ENCODE measurements around the gene GATAD2A.

Gene GATAD2A

DNA sequence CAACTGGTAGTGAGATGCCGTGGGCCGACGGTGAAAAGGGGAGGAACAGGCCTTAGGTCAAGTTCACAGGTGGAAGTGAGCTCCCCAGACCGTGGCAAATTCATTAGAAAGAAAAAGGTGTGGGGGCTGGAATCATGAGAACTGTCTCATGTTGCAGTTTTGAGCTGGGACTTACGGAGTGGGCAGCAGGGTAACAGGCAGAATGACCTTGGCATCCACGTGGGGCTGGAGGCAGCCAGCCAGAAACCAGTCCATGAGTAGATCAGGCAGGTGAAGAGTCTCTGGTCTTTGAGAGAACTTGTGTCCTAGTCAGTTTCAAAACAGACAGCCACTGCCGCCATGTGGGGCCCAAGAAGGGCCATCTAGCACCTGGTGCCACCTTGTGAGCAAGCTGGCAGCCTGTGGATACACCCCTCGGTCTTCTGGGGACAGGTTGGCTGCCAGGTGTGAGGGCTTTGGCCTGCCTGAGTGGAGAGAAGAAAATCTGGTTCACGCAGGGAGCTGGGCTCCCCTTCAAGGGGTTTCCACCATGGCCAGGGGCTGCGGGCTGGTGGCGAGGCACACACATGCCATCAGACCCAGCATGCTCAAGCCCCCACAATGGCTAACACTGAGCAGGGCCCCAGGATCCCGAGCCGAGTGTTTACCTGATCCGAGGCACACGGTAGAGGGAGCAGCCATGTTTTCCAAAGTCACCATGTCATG, 86.0 kb downstream of the GATAD2A start:
- DNase-seq: no peak

DNA sequence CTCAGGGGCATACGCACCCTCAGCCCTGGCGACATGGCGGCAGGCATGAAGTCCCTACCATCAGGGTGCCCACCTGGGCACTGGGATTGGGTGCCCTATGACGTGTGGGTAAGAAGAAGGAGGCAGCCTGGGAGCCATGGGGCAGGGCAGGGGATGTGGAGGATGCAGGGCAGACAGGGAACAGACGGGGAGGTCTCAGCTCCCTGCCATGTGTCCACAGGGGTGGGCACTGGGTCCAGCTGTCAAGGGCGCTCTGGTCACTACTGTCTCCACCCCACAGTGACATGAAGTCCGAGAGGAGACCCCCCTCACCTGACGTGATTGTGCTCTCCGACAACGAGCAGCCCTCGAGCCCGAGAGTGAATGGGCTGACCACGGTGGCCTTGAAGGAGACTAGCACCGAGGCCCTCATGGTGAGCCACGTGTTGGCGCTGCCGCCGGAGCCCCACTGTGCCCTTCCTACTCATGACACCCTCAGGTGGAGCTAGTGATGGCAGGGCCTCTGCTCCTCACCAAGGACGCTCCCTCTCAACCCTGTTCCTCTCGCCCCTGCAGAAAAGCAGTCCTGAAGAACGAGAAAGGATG, 86.6 kb downstream of the GATAD2A start:
- no peak for DNase-seq

DNA sequence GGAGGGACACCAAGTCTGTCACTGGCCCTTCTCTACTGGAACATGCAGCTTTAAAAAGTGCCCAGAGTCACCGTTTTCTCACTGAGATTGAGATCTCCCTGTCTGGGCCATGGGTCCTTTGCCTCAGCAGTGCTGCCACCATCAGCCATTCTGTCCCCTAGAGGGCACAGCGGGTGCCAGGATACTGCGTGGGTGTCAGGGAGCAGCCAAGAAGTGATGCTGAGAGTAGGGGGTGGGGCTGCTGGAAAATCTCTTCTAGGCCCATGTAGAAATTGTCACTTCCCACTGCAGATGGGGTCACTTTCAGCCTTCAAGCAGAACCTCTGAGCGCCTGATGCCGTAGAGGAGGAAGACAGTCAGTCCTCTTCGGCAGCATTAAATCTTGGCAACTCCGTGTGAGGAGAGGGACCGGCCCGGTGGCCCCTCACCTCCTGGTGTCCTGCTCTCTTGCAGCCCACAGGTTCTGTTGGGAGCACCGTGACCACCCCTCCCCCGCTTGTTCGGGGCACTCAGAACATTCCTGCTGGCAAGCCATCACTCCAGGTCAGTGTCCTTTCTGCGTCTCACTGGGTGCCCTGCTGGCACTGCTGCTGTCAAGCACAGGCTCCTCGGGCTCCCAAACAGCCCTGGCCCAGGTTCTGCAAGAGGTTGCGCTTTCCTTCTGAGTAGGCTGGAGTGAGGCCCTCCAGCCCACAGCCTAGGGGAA, 88.5 kb downstream of the GATAD2A start:
- DNase-seq: no peak

DNA sequence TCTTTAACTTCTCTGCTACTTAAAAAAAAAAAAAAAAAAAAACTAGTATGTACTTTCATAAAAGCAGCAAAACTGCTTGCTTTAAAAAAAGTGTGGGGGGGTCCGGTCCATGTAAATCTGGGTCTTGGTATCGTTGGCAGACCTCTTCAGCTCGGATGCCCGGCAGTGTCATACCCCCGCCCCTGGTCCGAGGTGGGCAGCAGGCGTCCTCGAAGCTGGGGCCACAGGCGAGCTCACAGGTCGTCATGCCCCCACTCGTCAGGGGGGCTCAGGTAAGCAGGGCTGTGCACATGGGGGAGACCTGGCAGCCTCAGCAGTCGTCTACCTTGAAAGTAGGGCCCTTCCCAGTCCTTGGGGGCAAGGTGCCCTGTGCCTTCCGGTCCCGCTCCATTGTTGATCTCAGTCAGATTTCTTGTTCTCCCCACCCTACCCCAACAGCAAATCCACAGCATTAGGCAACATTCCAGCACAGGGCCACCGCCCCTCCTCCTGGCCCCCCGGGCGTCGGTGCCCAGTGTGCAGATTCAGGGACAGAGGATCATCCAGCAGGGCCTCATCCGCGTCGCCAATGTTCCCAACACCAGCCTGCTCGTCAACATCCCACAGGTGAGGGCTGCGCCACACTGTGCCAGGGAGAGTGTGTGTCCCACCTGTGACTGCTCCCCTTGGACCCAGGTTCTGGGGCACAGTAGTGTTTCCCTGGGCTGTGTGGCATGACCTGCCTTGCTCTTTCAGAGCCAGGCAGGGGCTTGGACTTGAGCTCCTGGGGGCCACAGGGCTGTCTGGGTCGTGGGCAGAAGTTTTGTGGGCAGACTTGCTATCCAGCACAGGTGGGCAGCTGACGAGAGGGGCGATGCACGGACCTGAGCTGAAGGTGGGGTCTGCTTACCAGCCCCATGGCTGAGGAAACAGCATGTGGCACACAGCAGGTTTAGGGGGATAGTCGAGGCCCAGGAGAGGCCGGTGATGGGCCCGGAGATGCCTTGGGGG, 90.4 kb downstream of the GATAD2A start:
- no peak for DNase-seq

DNA sequence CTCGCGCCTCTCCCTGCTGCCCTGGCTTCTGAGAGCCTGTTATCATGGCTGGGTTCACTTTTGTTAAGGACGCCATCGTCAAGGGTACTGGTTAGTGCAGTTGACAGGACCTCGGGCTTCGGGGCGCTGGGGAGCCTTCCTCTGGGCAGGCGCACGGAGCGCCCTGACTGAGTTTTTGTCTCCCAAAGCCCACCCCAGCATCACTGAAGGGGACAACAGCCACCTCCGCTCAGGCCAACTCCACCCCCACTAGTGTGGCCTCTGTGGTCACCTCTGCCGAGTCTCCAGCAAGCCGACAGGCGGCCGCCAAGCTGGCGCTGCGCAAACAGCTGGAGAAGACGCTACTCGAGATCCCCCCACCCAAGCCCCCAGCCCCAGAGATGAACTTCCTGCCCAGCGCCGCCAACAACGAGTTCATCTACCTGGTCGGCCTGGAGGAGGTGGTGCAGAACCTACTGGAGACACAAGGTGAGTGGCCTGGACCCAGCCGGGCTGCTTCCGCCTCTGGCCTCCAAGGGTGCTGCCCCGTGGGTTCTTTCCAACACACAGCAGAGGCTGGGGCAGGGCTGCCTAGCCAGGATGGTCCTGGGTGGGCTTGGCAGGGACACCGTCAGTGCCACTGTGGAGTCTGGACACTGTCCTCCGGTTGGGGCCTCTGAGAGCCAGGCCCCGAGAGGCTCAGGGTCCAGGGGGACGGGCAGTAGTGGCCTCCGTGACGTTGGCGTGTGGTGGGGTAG, 92.9 kb downstream of the GATAD2A start:
- no peak for DNase-seq

DNA sequence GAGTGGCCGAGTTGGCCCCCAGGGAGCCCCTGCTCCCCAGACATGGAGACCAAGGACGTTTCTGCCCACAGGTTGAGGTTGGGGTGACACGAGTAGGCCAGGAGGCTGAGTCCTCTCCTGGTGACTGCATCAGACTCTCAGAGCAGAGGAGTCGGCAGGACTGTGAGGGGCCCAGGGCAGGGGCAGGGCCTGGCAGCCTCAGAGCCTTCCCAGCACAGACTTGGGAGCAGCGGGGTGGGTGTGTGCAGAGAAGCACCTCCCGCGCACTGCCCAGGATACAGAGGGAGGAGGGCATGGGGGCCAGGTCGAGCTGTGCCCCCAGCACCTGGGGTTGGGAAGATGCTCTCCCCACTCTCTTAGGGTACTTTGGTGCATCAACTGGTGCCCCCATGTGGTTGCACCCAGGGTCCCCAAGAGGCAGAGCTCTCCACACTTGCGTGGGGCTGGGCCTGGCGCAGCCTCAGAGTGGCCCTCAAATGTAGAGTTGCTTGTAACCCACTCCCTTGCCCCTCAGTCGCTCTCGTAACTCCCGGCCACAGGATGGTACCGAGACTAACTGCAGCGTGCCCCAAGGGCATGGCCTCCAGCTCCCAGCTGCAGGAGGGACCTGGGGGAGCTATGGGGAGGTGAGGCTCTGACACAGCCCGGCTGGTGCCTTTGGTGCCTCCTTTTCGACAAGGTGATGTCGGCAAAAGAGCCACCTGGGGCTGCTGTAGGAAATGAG, 94.0 kb downstream of the GATAD2A start:
- DNase-seq: no peak

DNA sequence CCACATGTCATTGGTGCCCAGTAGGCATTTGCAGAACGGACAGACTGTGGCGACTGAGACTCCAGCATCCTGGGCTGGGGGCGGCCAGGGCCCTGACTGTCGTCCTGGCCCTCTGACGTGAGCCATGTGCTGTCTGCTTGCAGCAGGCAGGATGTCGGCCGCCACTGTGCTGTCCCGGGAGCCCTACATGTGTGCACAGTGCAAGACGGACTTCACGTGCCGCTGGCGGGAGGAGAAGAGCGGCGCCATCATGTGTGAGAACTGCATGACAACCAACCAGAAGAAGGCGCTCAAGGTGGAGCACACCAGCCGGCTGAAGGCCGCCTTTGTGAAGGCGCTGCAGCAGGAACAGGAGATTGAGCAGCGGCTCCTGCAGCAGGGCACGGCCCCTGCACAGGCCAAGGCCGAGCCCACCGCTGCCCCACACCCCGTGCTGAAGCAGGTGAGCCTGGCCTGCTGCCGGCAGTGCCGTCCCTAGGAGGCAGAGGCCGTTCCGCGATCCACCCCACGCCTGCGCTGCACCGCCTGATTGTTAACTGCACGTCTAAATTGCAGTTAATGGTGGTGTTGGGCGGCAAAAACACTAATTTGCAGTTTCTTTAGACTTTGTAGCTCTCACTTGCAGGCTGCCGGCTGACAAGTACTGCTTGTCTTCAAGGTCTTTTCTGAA, 95.6 kb downstream of the GATAD2A start:
- DNase-seq: no peak

DNA sequence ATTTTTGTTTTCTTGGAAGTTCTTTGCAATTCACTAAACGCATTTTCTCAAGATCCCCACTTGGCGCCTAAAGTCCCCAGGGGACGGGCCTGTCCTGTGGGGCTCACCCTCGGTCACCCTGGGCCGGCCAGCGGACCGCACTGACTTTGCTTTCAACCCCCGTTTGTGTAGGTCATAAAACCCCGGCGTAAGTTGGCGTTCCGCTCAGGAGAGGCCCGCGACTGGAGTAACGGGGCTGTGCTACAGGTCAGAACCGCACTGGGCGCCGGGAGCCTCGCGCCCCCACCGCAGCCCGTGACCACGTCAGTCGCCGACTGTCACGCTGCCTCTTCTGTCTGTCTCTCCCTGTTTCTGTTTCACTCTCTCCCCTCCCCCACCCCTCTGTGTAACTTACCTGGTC, 96.3 kb downstream of the GATAD2A start:
- no peak for DNase-seq

DNA sequence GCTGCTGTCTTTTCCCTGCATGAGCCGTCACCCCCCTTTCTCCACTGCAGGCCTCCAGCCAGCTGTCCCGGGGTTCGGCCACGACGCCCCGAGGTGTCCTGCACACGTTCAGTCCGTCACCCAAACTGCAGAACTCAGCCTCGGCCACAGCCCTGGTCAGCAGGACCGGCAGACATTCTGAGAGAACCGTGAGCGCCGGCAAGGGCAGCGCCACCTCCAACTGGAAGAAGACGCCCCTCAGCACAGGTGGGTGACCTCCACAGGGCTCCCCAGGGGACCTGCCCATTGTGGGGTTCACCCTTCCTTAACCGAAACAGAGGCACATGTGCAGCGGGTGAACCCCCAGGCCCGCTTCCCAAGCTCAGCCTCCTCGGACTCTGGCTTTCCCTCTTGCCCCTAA, 96.8 kb downstream of the GATAD2A start:
- DNase-seq: no peak

DNA sequence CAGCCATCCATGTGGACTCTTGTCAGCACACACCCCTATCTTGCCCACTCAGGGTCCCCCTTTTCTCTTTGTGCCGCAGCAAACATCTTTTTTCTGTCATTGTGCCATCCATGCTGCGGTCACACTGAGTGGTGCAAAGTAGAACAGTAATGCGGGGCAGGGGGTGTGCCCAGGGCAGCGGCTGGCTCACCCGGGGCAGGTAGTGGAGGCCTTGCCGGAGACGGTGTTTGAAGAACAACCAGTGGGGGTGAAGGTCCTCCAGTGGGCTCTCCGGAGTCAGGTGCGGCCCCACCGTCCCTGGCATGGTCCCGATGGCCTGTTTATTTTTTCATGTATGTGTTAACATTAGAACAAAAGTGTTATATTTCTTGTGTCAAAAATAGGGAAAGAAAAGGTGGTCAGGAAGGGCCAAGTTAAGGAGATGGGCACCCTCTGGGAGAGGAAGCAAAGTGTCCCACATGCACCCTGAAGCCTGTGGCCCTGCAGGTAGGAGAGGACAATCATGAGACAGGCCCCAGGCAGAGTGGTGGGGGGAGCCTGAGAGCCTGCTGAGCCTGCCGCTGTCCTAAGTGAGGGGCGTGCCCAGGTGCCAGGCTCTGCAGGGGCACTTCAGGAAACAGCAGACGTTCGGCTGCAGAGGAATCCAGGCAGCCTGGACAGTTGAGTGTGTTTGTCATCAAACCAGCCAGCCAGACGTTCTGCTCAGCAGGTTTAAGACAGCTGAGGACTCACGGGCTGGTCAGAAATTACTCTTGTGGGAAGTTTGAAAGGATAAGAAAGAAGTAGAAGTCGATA, 97.5 kb downstream of the GATAD2A start:
- no peak for DNase-seq

DNA sequence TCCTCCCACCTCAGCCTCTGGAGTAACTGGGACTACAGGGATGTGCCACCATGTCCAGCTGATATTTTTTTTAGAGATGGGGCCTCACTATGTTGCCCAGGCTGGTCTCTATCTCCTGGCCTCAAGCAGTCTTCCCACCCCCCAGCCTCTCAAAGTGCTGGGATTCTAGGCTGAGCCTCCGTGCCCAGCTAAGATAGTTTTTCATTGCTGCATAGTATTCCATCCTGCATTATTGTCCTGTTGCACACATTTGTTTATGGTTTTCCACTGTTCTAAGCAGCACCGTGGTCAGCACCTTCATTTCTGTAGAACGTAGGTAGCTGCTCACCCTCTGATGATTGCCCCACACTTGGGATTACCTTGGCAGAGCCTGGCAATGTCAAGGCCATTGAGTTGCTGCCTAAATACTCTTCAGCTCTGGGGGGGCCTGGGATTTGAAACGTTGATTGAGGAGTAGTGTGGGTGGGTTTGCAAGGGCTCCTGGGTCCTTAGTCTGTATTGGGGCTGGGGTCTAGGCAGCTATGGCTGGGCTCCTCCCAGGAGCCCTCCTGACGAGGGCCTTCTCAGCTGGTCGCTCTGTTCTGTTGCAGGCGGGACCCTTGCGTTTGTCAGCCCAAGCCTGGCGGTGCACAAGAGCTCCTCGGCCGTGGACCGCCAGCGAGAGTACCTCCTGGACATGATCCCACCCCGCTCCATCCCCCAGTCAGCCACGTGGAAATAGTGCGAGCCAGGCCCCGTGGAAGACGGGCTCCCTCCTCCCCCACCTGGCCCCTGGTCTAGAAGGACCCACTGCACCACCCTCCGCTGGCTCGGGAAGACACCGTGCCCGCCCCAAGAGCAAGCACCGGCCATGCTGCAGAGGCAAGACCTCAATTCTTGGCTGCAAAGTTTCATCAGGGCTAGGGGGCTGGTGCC, 99.5 kb downstream of the GATAD2A start:
- DNase-seq: no peak

DNA sequence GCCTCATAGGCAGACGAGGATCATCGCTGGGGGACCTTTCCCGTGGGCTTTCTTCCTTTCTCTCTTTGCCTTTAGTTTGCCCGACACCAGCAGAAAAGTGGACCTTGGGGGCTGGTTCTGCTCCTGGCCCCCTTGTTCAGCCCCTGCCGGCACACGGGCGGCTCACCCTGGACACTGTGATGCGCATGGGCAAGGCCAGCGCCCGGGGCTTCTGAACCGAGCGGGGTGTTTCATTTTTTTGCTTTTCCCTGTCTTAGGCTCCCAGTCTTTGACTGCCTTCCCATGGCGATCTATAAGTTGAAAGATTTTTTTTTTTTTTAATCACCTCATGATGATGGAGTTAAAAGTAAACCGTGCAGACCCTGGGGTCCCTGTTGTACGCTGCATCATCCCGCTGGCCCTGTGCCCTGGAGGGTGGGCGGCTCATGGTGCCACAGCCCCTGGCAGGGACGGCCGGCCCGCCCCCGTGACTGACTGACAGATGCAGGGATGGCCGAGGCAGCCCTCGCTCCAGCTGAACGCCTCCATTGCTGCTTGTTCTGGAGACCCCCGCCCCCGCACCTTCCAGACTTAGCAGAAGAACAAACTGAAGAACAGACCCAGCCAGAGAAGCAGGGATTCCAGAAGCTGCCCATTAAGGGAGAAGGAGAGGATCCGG, 100.3 kb downstream of the GATAD2A start:
- no peak for DNase-seq

DNA sequence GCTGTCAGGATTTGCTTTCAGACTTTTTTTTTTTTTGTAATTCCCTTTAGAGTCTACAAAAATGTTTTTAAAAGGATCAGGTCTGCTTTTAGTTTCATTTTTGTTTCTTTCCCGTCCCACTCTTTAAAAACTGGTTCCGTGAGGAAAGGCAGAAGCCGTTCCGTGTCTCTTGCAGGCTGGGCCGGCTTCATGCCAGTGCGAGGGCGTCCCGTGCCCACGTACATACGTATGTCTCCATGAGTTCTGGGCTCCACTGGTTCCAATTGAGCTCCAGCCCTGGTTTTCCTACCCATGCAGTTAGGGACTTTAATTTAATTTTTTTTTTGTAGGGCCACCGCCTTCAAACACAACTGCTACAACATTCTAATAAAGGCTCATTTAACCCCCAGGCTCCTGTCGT, 101.1 kb downstream of the GATAD2A start:
- no peak for DNase-seq

DNA sequence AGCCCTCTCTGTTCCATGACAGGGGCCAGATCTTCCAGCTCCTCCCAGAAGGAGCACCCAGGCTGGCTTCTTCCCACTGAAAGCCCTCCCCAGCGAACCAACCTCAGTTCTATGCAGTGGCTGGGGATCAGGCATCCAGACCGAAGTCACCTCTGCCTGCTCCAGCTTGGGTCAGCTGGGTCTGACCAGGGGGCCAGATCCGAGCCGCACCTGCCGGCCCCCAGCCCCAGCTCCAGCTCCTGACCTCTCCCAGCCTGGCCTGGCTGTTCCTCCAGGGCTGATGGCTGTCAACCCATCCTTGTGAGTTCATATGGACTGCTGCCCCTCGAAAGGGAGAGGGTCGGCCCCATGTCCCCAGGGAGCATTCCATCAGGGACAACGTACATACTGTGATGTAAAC, 101.9 kb downstream of the GATAD2A start:
- no peak for DNase-seq

DNA sequence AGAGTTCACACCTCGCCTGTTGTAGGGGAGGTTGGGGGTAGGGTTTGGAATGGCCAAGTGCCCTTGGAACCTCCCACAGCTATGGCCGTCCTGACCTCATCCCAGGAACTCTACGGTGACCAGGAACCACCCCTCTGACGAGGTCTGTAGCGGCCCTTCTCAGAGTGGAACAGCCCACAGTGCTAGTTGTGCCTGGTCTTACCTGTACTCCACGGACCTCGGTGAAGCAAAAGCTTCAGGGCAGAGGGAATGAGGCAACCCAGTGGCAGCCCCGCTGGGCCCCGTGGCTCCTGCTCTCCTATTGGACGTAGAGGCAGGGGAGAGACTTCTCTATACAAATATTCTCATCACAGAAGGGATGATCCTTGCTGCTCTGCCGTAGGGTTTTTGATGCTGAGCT, 102.7 kb downstream of the GATAD2A start:
- no peak for DNase-seq

DNA sequence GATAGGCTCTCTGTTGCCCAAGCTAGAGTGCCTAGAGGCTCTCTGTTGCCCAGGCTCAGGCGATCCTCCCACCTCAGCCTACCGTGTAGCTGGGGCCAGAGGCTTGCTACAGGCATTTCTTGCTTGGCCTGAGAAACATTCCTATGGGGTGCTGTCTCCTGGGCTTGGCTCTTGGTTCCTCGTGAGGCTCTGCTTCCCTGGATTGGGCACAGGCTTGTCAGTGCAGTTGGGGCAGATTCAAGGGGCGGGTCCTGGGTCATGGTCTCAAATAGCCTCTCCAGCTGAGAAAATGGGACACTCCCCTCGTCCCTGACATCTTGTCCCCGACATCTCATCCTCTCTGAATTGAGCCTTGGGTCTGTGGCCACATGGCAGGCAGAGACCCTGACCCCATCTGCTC, 105.0 kb downstream of the GATAD2A start:
- DNase-seq: no peak

DNA sequence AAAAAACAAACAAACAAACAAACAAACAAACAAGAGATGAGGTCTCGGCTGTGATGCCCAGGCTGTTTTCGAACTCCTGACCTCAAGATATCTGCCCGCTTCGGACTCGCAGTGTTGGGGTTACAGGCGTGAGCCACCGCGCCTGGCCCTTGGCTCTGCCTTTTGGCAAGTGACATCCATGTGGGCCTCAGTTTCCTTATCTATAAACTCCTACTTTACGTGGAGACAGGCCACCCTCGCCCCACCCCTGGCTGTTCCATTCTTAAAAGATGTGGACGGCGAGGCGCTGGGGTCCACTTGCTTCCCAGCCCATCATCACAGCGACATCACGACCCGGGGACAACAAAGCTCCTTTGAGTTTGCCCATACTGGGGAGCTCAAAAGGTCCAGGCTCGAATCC, 108.2 kb downstream of the GATAD2A start:
- DNase-seq: no peak

DNA sequence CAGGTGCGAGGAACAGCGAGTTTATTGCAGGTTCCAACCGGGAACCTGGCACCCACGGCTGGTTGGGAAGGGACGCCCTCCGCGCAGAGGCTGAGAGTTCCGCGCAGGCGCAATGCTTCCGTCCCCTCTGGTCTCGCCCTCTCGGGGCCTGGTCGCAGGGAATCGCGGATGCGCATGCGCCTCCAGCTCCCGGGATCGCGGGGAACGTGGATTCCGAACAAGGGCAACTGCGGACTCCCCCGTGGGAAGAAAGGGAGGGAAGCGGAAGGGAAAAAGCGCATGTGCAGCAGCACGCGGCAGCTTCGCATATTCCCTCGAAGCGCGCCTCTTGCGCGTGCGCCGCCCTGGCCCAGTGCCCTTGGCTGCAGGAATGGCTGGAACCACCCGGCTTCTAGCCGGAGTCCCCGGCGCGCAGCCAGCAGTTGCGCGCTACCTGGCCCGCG, 108.8 kb downstream of the GATAD2A start:
- DNase-seq: no peak

Measured in GOT3 (cell line).